PC-9 (cell line): ENCODE data around the gene TMA7B. TPM values are rescaled to one million over a fixed set of nuclear protein-coding genes. Genes with fewer than 3 reads are reported as not detected.
"Not testable (repeated sequence)": the region's sequence is repeated elsewhere in the genome, so short reads cannot be mapped to it uniquely, and the experiment has no call there.

Experiments used
- BruUV-seq: library from RNA; stranded (reverse); fragments of 400-500 nt; replicated peaks from 2 replicates; lab custom pipeline; 2021; lab: Mats Ljungman, UMichigan
- CTCF ChIA-PET: fragments of 300-600 bp; sonication (Branson Sonifier 250); formaldehyde crosslinking; loops from one replicate; lab custom pipeline; 2022; ENCODE audit warnings: antibody characterized with exemption; lab: Charles Lee
- POLR2A ChIA-PET: fragments of 300-600 bp; sonication (Branson Sonifier 250); formaldehyde crosslinking; loops from one replicate; lab custom pipeline; 2022; ENCODE audit warnings: antibody characterized with exemption; ENCODE audit not compliant: unreplicated experiment; lab: Charles Lee
- DNase-seq, 2 experiments: peaks; one replicate each; pipeline versions ENCODE4 v3.0.0 to v3.0.0-alpha.2; 2015 to 2022; ENCODE audit warnings: mixed read lengths in 1 of 2
- H2AFZ ChIP-seq: fragments of 200-600 bp; sonication (generic); 2 replicates; pipeline ENCODE4 v1.8.1; 2017; ENCODE audit warnings: antibody characterized with exemption
- H3F3A ChIP-seq: fragments of 200-600 bp; sonication (generic); 2 replicates; pipeline ENCODE4 v1.8.1; 2017; ENCODE audit warnings: antibody characterized with exemption, mild to moderate bottlenecking, low read depth; ENCODE audit not compliant: insufficient read depth
- H3K27ac ChIP-seq: fragments of 200-600 bp; sonication (generic); 2 replicates; pipeline ENCODE4 v1.6.1; 2016; ENCODE audit warnings: mixed run types
- H3K27me3 ChIP-seq: fragments of 200-600 bp; sonication (generic); 2 replicates; pipeline ENCODE4 v1.6.1; 2016; ENCODE audit warnings: low read depth, mixed run types; ENCODE audit not compliant: insufficient read depth
- H3K36me3 ChIP-seq: fragments of 200-600 bp; sonication (generic); 2 replicates; pipeline ENCODE4 v1.6.1; 2016; ENCODE audit warnings: low read depth, mixed run types
- H3K4me1 ChIP-seq: fragments of 200-600 bp; sonication (generic); replicated peaks from 2 replicates; pipeline ENCODE4 v1.6.1; 2016; ENCODE audit warnings: mixed run types; ENCODE audit not compliant: insufficient read depth
- H3K4me2 ChIP-seq: fragments of 200-600 bp; sonication (generic); 2 replicates; pipeline ENCODE4 v1.6.1; 2017; ENCODE audit warnings: mixed run types
- H3K4me3 ChIP-seq: fragments of 200-600 bp; sonication (generic); 2 replicates; pipeline ENCODE4 v1.6.1; 2016; ENCODE audit warnings: mixed run types
- H3K79me2 ChIP-seq: fragments of 200-600 bp; sonication (generic); 2 replicates; pipeline ENCODE4 v1.6.1; 2017; ENCODE audit warnings: low read depth, mixed run types
- H3K9me2 ChIP-seq: fragments of 200-600 bp; sonication (generic); 2 replicates; pipeline ENCODE4 v1.8.1; 2017; ENCODE audit warnings: mild to moderate bottlenecking; ENCODE audit not compliant: insufficient read depth
- H3K9me3 ChIP-seq: fragments of 200-600 bp; sonication (generic); 2 replicates; pipeline ENCODE4 v1.8.1; 2016; ENCODE audit warnings: low read depth; ENCODE audit not compliant: insufficient read depth
- H4K20me1 ChIP-seq: fragments of 200-600 bp; sonication (generic); 2 replicates; pipeline ENCODE4 v1.8.1; 2017; ENCODE audit not compliant: insufficient read depth
- CTCF ChIP-seq: fragments of 200-600 bp; sonication (generic); conservative IDR thresholded peaks from 2 replicates; pipeline ENCODE4 v1.6.1; 2017; ENCODE audit warnings: mixed run types, antibody characterized with exemption, mild to moderate bottlenecking, moderate library complexity
- EZH2 ChIP-seq: fragments of 200-600 bp; sonication (generic); IDR thresholded peaks from 2 replicates; pipeline ENCODE4 v1.8.0; 2017; ENCODE audit warnings: antibody characterized with exemption, low read depth
- intact Hi-C: fragments of 100-400 bp; cut with micrococcal nuclease; formaldehyde crosslinking; loops from one replicate; pipeline ENCODE4 v1.10.0; 2022; ENCODE audit not compliant: unreplicated experiment
- total RNA-seq: library from RNA; stranded (reverse); gene quantifications from 2 replicates; pipeline ENCODE4 v1.2.3, GENCODE V29; 2021

The TMA7B gene
- total RNA-seq, 1 experiment from 2014 or later = not detected

GRCh38 chr22:39991159-39991860 is 31.1 kb downstream of the TMA7B start:
- ChIA-PET POLR2A (interaction anchor here (0.6 to 0.7 kb wide), 3 partner anchors 17 to 1917 kb away, joined by 3 to 4 read pairs (median 3); no protein-coding TSS in a partner anchor), CTCF (interaction anchor here (0.6 kb wide), 1 partner anchor 13 kb away, joined by 3 read pairs; no protein-coding TSS in a partner anchor)
- no peaks in the 10 kb centered on the region for H3K36me3 ChIP-seq
- peaks cover 4% of the 10 kb centered on the region; the same call in 1 of the 2 replicates for H3F3A ChIP-seq
- no peak overlapping the region for H2AFZ ChIP-seq
- no peak overlapping the region for H3K4me3 ChIP-seq
- peaks cover 8% of the 10 kb centered on the region; the same call in 1 of the 2 replicates for H3K4me1 ChIP-seq
- intact Hi-C loops = no loop called here
- BruUV-seq = no TSS peak
- no peak overlapping the region for H3K4me2 ChIP-seq
- TF ChIP-seq CTCF = no peak
- no peak for TF ChIP-seq EZH2
- no peaks in the 10 kb centered on the region for H3K9me2 ChIP-seq
- no peak overlapping the region for H3K27ac ChIP-seq
- peaks cover 52% of the 10 kb centered on the region for H3K27me3 ChIP-seq
- no peaks in the 10 kb centered on the region for H3K9me3 ChIP-seq
- no peaks in the 10 kb centered on the region for H3K79me2 ChIP-seq
- no peaks in the 10 kb centered on the region for H4K20me1 ChIP-seq
- DNase-seq = no peak

- H3K27ac ChIP-seq = no peak overlapping the region
- H2AFZ ChIP-seq = no peak overlapping the region
- ChIA-PET POLR2A (no interaction called here), CTCF (no interaction called here)
- no peak for DNase-seq
- H3K79me2 ChIP-seq = no peaks in the 10 kb centered on the region
- H3K4me1 ChIP-seq = peaks cover 15% of the 10 kb centered on the region; the same call in 1 of the 2 replicates
- intact Hi-C loops = no loop called here
- peaks cover 7% of the 10 kb centered on the region; the same call in 1 of the 2 replicates for H3F3A ChIP-seq
- no peaks in the 10 kb centered on the region for H3K9me3 ChIP-seq
- H3K4me2 ChIP-seq = no peak overlapping the region
- no TSS peak for BruUV-seq
- H3K4me3 ChIP-seq = no peak overlapping the region
- H3K36me3 ChIP-seq = no peaks in the 10 kb centered on the region
- H4K20me1 ChIP-seq = no peaks in the 10 kb centered on the region
- H3K9me2 ChIP-seq = no peaks in the 10 kb centered on the region
- peaks cover 51% of the 10 kb centered on the region for H3K27me3 ChIP-seq
- TF ChIP-seq CTCF = no peak
- no peak for TF ChIP-seq EZH2
Measured at GRCh38 chr22:39992088-39992826, 32.1 kb downstream of the TMA7B start.

GRCh38 chr22:39992894-39993293 is 32.7 kb downstream of the TMA7B start:
- H3K4me3 ChIP-seq, POLR2A ChIA-PET, intact Hi-C loops, H3F3A ChIP-seq, H4K20me1 ChIP-seq, H3K36me3 ChIP-seq, H3K79me2 ChIP-seq, BruUV-seq, H2AFZ ChIP-seq, DNase-seq, H3K4me2 ChIP-seq, H3K9me2 ChIP-seq, H3K27ac ChIP-seq, H3K9me3 ChIP-seq: not testable (repeated sequence)
- H3K4me1 ChIP-seq = peaks cover 21% of the 10 kb centered on the region; the same call in 1 of the 2 replicates
- peaks cover 51% of the 10 kb centered on the region for H3K27me3 ChIP-seq
- CTCF ChIA-PET = interaction anchor here (0.5 kb wide), 1 partner anchor 30 kb away, joined by 3 read pairs; no protein-coding TSS in a partner anchor
